ENCODE results near the gene ABHD2.
"Not testable (repeated sequence)": the region's sequence is repeated elsewhere in the genome, so short reads cannot be mapped to it uniquely, and the experiment has no call there.

ABHD2 gene

DNA sequence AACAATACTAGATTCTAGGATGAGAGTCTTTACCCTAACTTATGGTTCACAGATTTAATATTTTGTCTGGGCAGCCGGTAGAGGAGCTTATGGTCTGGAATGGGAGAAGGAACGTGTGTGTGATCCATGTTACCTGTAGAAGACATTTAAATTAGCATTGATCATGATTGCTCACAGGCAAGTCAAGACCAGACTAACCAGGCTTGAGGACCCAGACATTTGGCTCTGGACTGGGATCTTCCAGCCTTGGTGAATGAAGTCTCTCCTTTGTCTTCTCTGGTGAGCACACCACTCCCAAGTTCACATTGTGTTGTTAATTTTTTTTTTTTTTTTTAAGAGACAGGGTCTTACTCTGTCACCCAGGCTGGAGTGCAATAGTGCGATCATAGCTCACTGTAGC is 11.7 kb downstream of the ABHD2 start:
- no peak for DNase-seq

GRCh38 chr15:89101302-89102193 is 13.3 kb downstream of the ABHD2 start:
- DNase-seq: peak; percentile 21

DNA sequence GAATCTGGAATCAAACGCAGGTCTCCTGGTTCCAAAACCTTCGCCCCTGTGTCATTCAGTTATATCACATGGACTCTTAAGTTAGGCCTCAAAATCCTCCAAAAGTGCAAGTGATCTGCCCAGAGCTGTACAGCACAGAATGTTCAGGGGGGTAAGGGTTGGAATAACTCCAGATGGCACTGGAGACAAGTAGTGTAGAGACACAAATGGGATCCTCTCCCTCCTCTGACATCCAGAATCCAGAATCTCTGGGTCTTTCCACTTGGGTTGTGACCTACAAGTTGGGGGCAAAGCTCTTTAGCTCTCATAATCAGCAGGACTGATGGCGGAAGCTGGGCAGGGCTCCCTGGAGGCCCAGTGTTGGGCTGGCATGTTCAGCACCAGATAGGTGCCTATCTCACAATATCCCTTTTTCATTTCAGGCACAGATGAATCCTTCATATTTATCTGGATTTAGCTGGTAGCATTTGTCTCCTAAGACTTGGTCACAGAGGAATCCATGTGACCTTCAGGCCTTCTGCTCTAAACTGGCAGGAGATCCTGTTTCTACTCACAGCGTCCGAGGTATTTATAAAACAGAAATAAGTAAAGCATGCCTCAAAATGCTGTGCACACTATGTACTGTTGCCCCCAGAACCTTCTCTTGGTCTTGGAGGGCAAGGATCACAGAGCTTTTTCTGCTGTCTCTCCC is 15.4 kb downstream of the ABHD2 start:
- DNase-seq: no peak

DNA sequence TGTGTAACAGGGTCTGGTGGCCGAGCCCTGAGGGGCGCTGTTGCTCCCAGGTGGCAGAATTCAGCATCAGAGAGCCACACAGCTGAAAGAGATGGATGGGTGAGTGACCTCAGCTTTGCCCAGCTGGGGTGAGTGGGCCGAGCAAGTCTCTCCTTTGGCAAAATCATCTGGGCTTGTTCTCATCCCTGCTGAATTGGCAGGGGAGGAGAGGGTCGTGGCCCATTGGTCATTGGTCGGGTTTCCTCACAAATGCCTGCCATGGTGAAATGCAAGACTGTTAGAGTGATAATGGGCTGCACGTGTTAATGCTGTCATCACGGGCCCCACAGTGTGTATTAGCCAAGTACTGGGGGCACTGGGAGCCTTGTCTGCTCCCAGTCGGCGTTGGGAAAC is 15.9 kb downstream of the ABHD2 start:
- DNase-seq: no peak

- DNase-seq: no peak
Observed at GRCh38 chr15:89105147-89105546, 16.9 kb downstream of the ABHD2 start.

DNA sequence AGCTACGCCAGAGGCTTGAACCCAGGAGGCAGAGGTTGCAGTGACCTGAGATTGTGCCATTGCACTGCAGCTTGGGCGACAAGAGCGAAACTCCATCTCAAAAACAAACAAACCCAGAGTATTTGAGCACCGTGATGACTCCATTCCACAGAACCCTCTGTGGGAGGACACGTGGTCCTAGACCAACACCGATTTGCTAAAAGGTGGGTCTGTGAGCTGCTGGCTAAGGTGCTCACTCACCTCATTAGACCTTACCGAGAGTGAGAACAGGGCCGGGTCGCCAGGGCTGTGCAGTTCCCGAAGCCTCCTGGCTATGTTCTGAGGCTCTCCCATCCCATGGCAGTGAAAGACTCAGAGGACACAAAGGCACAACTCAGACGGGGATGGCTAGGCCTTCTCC is 17.9 kb downstream of the ABHD2 start:
- no peak for DNase-seq

DNA sequence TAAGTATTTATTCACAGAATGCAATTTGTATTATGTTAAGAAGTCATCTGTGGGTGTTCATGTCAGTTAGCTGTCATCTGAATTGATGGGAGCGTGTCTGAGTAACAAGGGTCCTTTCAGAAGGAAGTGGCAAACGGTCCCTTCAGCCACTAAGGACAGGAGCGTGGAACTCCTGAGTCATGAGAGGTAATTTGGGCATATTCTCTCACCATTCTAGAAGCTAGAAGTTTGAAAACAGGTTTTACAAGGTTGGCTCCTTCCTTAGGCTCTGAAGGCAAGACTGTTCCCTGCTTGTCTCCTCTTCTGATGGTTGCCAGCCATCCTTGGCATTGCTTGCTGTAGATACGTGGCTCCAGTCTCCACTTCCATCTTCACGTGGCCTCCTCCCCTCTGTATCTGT is 19.7 kb downstream of the ABHD2 start:
- no peak for DNase-seq

DNA sequence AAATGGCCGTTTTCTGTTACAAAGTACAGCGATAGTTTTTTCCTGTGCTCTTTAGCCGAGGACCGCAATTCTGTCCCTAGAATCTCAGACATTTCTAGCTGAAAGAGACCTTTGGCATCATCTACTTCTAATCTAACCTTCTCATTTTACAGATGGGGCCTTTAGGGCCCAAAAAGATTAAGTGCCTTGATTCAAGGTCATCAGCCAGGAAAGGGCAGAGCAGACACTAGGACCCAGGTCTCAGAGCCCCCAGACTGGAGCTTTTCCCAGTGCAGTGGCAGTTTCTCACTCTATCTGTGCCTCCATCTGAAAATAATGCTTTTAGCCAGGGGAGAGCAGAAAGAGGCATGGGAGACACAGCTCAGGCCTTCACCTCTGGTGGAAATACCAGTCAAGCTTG is 20.6 kb downstream of the ABHD2 start:
- no peak for DNase-seq

- no peak for DNase-seq
Observed at GRCh38 chr15:89109238-89109637, 21.0 kb downstream of the ABHD2 start.

- no peak for DNase-seq
Observed at GRCh38 chr15:89110060-89110459, 21.8 kb downstream of the ABHD2 start.

DNA sequence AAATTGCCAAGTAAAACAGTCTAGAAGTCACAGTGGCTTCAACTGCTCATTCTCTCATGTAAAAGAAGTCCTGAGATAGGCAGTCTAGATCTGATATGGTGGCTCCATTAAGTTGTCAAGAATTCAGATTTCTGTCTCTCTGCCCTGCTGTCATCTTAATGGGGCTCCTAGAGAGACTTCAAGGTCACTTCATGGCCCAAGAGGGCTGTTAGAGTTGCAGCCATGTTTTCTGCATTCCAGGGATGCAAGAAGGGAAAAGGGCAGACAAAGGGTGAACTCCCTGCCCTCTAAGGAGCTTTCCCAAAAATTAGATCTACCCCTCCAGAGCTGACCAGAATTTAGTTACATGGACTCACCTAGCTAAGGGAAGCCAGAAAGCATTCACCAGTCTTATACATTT is 23.1 kb downstream of the ABHD2 start:
- no peak for DNase-seq

DNA sequence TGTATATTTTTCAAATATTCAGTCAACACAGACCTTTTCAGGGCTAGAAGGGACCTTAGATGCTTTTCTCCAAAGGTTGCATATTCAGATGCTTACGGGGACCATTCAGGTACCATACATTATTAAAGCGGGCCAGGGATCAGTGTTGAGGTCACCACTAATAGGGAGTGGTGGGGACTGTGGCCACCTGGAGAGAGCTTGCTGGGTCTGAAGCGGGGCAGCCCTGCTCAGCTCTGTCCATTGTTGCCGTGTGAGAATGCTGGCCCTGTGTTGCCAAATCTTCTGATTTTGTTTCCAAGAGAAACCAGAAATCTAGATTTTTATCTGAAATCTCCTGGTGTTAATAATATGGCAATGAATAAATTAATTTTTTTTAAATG is 23.7 kb downstream of the ABHD2 start:
- DNase-seq: no peak

GRCh38 chr15:89112341-89112971 is 24.2 kb downstream of the ABHD2 start:
- DNase-seq: peak; percentile 25

DNA sequence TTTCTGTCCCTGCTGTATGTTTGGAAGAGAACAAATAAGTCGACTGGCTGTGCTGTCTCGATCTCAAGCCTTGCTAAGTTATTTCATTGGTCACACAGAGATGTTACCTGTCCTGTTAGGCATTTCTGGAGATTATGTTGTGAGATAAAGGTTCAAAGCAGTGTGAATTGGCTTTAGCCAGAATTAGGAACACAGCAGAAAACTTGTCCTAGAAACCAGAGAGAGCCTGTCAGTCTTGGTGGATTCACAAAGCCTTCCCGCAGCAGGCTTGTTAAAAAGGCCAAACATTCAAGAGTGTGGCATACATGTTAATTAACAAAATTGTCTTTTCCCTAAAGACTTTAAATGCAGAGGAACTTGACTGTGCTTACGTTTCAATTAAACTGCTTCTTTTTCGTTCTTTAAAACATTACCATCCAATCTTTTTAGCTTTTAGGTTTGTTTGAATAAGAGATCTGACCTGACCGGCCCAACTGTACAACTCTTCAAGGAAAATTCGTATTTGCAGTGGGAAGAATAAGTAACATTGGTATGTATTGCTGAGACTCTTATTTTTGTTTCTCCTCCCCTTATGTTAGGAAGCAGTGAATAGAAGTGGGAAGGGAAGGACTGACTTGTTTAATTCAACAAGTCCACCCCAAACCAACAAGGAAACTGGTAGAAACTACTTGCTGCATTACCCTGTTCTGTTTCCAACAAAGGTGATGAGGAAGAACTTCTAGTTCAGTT is 25.2 kb downstream of the ABHD2 start:
- DNase-seq: no peak

DNA sequence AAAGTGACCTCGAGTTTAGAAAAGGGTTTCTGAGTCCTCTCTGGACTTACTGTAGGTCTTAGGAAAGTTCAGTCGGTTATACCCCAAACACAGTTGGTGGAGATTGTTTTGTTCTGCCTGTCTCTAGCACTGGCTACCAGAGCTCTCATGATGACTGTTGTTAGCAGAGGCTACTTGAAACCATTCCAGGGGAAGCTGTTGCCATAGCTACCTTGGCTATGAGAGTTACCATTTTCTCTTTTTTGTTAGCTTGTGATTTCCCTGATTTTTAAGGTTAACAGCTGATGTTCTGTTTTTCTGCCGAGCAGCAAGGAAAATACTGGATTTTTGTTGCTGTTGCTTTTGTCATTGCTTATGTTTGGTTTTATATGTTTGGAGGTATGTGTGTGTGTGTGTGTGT is 26.7 kb downstream of the ABHD2 start:
- no peak for DNase-seq

GRCh38 chr15:89115547-89115946 is 27.3 kb downstream of the ABHD2 start:
- no peak for DNase-seq

GRCh38 chr15:89116404-89116803 is 28.1 kb downstream of the ABHD2 start:
- no peak for DNase-seq

DNA sequence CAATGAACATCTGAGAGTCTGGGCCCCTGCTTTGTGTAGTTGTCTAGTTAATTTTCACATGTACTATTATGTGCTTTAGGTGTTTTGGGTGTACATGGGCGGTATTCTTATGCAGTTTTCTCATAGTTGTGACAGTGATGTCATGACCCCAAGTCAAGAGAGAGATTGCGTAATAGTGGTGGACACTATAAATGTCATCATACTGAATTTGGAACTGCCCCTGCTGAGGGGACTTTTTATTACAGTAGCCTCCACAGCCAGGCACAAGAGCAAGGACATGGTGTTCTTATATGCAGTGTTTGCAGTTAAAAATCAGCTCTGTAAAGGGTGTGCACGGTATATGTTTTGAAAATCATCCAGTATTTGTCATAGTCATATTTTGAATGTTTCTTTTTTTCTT is 29.5 kb downstream of the ABHD2 start:
- DNase-seq: no peak

- no peak for DNase-seq
Observed at GRCh38 chr15:89118481-89118989, 30.3 kb downstream of the ABHD2 start.

GRCh38 chr15:89119489-89120478 is 31.5 kb downstream of the ABHD2 start:
- no peak for DNase-seq

- DNase-seq: not testable (repeated sequence)
Observed at GRCh38 chr15:89120479-89121000, 32.3 kb downstream of the ABHD2 start.

- DNase-seq: no peak
Observed at GRCh38 chr15:89121414-89121813, 33.2 kb downstream of the ABHD2 start.

All from NK-92 treated with Interleukin-12 subunit alpha and Interleukin-12 subunit beta, amount 100 ng/mL, for 24 hours (cell line).